ENCODE data around the gene FRMD4A.

Gene FRMD4A

DNA sequence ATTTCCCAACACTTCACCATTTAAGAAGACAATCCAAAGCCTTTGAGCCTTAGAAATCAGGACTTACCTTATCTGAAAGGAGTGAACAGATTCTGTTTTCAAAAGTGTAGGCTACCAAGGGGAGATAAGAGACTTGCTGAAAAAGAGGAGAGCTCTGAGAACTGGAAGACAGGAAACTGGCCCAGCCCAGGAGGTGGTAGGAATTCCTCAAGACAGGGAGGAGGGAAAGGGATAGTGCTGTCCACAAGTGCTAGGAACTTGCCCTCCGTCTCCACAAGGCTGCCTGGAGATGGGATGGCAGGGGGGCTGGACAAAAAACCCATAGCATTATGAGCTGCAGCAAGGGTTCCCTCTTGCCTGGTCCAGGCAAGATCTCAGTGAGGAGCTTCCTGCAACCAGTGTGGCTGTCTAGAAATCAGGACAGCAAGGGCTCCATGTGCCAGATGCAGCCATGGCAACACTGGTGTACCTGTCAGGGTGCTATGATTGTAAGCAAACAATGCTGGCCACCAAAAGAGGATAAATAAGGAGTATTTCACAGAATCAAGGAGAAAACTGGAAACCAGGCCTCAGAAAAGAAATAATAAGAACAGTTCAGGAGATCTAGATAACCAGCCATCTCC lies 22.7 kb upstream of the FRMD4A start:
- Histone ChIP-seq H3K36me3 (no peaks in the 10 kb centered on the region), H3K9me3 (no peaks in the 10 kb centered on the region), H3K4me3 (ENCODE audit: low read depth, low read length) (no peak overlapping the region), H3K4me1 (no peaks in the 10 kb centered on the region), H3K27me3 (no peaks in the 10 kb centered on the region)
- DNase-seq: no peak
- TF ChIP-seq, protein P1, sequence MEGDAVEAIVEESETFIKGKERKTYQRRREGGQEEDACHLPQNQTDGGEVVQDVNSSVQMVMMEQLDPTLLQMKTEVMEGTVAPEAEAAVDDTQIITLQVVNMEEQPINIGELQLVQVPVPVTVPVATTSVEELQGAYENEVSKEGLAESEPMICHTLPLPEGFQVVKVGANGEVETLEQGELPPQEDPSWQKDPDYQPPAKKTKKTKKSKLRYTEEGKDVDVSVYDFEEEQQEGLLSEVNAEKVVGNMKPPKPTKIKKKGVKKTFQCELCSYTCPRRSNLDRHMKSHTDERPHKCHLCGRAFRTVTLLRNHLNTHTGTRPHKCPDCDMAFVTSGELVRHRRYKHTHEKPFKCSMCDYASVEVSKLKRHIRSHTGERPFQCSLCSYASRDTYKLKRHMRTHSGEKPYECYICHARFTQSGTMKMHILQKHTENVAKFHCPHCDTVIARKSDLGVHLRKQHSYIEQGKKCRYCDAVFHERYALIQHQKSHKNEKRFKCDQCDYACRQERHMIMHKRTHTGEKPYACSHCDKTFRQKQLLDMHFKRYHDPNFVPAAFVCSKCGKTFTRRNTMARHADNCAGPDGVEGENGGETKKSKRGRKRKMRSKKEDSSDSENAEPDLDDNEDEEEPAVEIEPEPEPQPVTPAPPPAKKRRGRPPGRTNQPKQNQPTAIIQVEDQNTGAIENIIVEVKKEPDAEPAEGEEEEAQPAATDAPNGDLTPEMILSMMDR (IDR thresholded peaks at IDR 0.05; ENCODE audit: low read depth, low read length): no peak

DNA sequence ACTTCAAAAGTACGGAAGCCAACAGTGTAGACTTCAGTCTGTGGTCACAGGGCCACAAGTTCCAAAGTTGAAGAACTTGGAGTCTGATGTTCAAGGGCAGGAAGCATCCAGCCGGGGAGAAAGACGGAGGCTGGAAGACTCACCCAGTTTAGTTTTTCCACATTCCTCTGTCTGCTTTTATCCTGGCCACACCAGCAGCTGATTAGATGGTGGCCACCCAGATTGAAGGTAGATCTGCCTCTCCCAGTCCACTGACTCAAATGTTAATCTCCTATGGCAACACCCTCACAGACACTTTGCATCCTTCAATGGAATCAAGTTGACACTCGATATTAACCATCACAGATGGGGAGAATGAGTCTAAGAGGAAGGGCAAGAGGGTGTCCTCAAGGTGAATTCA lies 19.3 kb upstream of the FRMD4A start:
- no peaks in the 10 kb centered on the region for H3K36me3 ChIP-seq
- TF ChIP-seq, protein P1 (IDR thresholded peaks at IDR 0.05; ENCODE audit: low read depth, low read length): no peak
- H3K4me1 ChIP-seq: no peaks in the 10 kb centered on the region
- H3K27me3 ChIP-seq: peaks cover 2% of the 10 kb centered on the region; the same call in 1 of the 2 replicates
- no peak overlapping the region for H3K4me3 ChIP-seq (ENCODE audit: low read depth, low read length)
- H3K9me3 ChIP-seq: no peaks in the 10 kb centered on the region
- DNase-seq: no peak

DNA sequence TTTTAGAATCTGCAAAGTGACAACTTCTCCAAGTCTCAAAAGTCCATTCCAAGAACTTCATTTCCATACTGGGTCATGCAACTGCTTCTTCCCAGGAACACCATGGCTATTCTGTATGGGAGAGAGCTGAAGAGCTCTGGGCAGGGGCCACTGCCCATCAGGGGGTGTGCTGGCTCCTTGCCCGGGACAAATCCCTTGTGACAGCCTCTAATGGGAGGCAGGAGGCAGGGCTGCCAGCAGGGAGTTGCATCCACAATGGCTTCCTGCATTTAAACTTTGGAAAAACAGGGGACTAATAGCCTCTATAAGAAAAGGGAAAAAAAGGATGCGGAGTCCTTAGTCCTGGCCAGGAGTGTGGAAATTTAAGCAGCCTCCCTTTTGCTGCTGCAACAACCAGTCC lies 18.4 kb upstream of the FRMD4A start:
- Histone ChIP-seq H3K27me3 (peaks cover 3% of the 10 kb centered on the region; the same call in 1 of the 2 replicates), H3K36me3 (no peaks in the 10 kb centered on the region), H3K9me3 (no peaks in the 10 kb centered on the region), H3K4me1 (no peaks in the 10 kb centered on the region), H3K4me3 (ENCODE audit: low read depth, low read length) (no peak overlapping the region)
- TF ChIP-seq, protein P1 (IDR thresholded peaks at IDR 0.05; ENCODE audit: low read depth, low read length): no peak
- no peak for DNase-seq

DNA sequence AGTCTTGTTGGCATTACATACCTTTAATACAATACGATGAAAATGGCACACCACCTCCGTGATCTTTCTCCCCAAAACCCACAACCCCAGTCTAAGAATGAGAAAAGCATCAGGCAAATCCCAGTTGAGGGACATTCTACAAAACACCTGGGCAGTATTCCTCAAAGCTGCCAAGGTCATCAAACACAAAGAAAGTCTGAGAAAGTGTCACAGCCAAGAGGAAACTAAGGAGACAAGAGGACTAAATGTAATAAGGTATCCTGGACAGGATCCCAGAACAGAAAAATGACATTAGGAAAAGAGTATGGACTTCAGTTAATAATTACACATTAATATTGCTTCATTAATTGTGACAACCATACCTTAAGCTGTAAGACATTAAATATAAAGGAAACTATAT lies 14.5 kb upstream of the FRMD4A start:
- Histone ChIP-seq H3K27me3 (peaks cover 3% of the 10 kb centered on the region; the same call in 1 of the 2 replicates), H3K4me3 (ENCODE audit: low read depth, low read length) (no peak overlapping the region), H3K9me3 (no peaks in the 10 kb centered on the region), H3K36me3 (no peaks in the 10 kb centered on the region), H3K4me1 (no peaks in the 10 kb centered on the region)
- TF ChIP-seq, protein P1 (IDR thresholded peaks at IDR 0.05; ENCODE audit: low read depth, low read length): no peak
- no peak for DNase-seq

DNA sequence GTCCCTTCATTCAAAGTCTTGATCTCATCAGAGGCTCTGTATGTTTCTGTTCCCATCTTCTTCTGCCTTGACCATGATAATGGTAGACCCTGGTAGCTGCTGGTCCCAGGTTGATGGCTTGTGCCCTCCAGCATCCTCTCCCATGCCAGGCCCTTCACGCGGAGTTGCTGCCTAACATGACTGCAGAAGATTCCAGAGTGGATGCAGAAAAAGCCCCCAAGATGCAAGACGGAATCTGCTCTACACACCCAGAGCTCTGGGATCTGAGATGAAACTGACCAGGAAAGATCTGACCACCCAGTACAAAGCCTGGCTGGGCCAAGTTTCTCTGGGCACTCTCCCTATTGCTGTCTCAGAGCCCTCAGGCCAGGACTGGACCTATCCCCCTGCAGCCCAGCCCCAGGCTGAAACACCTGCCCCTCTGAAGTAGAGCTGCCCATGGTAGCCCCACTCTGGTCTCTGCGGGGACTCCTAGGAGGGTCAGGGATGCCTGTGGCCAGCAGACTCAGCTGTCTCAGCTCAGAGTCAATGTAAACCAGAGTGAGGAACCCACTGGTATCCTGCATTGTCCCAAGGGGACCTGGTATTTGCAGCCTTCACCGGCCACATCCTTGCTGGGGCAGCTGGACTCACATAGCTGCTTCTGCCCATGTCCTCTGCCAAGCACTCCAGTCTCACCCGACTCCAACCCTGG lies 9.5 kb upstream of the FRMD4A start:
- Histone ChIP-seq H3K4me3 (ENCODE audit: low read depth, low read length) (no peak overlapping the region), H3K9me3 (no peaks in the 10 kb centered on the region), H3K36me3 (no peaks in the 10 kb centered on the region), H3K27me3 (peaks cover 3% of the 10 kb centered on the region; the same call in 1 of the 2 replicates), H3K4me1 (no peaks in the 10 kb centered on the region)
- DNase-seq: no peak
- TF ChIP-seq, protein P1 (IDR thresholded peaks at IDR 0.05; ENCODE audit: low read depth, low read length): no peak

DNA sequence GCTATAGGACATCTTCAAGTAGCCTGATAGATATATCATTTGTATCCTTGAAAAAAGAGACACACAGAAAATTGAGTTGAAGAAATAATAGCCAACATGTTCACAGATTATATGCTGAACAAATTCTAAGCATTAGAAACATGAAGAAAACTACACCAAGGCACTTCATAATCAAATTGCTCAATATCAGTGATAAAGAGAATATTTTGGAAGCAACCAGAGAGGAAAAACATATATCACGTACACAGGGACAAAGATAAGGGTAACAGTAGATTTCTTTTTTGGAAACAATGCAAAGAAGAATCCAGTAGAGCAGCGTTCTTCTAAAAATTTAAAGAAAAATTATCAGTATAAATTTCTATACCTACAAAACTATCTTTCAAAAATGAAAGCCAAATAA lies 6.0 kb upstream of the FRMD4A start:
- DNase-seq: no peak
- Histone ChIP-seq H3K9me3 (no peaks in the 10 kb centered on the region), H3K27me3 (no peaks in the 10 kb centered on the region; the same call in 1 of the 2 replicates), H3K36me3 (no peaks in the 10 kb centered on the region), H3K4me1 (no peaks in the 10 kb centered on the region), H3K4me3 (ENCODE audit: low read depth, low read length) (no peak overlapping the region)
- TF ChIP-seq, protein P1 (IDR thresholded peaks at IDR 0.05; ENCODE audit: low read depth, low read length): no peak

Measured in BE2C (cell line).